Measurements from ENCODE around the gene ARHGEF18.
"Not testable (repeated sequence)": the region's sequence is repeated elsewhere in the genome, so short reads cannot be mapped to it uniquely, and the experiment has no call there.

The ARHGEF18 gene

GRCh38 chr19:7348587-7349230, at the start of gene ARHGEF18:
TSS of gene ARHGEF18 (plus strand) at chr19:7348937. CDS start at chr19:7362891, 13,954 bp downstream.
- peak in 3 of 14 donors; percentile 6 to 31 (median 9) for DNase-seq

DNA sequence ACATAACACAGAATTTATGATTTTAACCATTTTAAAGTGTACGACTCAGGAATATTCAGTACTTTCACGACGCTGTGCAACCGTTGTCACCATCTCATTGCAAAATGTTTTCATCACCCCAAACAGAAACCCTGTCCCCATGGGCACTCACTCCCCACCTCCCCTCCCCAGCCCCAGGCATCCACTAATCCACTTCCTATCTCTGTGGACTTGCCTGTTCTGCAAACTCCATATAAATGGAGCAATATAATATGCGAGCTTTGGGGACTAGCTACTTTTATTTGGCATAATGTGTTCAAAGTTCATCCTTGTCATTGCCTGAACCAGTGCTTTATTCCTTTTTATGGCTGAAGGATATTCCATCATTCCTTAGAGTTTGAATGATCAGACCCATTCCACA, 47.2 kb upstream of the ARHGEF18 start:
- no peak for DNase-seq

- DNase-seq, result no peak
These were observed 45.3 kb upstream of the ARHGEF18 start for GRCh38 chr19:7303470-7303869.

GRCh38 chr19:7304200-7304599, 44.5 kb upstream of the ARHGEF18 start:
- no peak for DNase-seq

DNA sequence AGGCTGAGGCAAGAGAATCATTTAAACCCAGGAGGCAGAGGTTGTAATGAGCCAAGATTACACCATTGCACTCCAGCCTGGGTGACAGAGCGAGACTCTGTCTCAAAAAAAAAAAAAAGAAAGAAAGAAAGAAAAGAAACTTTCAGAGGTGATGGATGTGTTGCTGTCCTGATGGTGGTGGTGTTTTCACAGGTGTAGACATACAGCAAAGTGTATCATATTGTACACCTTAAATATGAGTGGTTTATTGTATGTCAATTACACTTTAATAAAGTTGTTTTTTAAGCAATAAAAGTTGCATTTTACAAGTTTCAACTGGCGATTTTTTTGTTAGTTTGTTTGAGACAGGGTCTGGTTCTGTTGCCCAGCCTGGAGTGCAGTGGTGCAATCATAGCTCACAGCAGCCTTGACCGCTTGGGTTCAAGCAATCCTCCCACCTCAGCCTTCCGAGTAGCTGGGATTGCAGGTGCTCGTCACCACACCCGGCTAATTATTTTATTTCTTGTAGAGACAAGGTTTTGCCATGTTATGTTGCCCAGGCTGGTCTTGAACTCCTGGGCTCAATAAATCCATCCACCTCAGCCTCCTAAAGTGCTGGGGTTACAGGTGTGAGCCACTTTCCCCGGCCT, 41.0 kb upstream of the ARHGEF18 start:
- DNase-seq, result no peak

DNA sequence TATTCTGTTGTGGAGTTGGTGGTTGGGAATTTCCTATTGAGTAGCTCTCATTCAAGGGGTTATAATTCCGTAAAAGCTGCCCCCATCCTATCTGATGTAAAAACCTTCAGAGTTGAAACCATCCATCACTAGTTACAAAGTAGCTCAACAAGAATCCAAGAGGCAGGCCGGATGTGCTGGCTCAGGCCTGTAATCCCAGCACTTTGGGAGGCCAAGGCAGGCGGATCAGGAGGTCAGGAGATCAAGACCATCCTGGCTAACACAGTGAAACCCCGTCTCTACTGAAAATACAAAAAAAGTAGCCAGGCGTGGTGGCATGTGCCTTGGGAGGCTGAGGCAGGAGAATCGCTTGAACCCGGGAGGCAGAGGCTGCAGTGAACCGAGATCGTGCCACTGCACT, 40.4 kb upstream of the ARHGEF18 start:
- DNase-seq, result not testable (repeated sequence)

GRCh38 chr19:7311911-7312310, 36.8 kb upstream of the ARHGEF18 start:
- DNase-seq, result no peak

DNA sequence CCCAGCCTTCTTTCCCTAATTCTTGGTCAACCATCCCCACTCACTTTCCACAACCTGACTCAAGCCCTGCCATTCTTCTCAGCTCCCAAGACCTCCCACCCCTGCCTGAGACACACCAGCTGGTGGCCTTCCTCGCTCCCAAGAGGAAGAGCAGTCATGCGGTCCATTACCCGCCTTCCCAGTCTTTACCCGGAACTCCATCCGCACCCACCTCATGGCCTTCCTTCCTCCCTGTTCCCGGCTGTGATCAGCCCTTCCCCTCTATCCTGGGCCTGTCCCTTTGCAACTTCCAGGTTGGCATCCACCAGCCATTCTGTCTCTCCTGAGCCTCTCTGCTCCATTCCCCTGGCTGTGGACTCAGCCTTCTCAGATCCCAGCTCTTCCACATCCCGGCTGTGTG, 35.9 kb upstream of the ARHGEF18 start:
- no peak for DNase-seq

- no peak for DNase-seq
These were observed 30.6 kb upstream of the ARHGEF18 start for GRCh38 chr19:7318176-7318575.

DNA sequence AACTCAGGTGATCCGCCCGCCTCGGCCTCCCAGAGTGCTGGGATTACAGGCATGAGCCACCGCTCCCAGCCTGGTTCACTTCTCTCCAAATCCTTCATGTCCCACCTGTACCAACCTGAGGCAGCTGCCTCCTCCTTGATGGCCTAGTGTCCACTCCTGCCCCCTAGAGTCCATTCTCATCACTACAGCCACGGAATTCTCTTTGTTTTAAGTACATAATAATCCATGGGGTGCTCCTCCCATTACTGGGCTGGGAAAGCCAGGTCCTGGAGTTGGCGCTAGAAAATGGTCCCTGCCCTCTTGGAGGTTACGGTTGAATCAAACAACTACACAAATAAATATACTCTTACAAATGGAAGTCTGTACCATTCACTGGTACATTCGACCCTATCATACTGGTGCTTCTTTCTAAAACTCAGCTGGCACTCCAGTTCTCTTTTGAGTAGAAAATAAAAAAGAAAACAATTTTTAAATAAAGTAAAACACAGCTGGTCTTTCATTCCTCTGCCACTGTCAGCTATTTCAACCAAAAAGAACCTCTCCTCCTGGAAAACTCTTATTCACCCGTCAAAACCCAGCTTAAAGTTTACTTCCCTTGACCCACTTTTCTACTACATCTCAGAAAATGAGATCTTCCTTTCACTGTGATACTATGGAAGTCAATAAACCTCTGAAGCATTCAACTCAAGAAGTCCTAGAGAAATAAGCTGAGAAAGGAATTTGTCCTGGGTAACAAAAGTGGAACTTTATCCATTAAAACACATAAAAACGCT, 22.4 kb upstream of the ARHGEF18 start:
- no peak for DNase-seq

DNA sequence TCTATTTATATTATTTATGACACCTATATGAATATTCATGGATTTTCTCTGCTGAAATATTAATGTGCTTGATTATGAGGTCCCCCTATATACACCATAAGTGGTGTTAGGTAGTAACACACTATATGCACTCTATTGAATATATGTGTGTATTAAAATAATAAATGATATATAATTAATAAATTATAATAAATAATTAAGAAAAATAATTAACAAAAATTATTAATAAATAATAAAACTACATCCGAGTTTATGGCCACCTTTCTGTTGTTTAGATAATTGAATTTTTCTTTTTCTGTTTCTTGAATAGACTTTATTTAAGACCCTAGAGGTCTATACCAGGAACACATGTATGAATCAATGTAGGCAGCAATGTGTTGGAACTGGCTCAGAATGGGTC, 20.9 kb upstream of the ARHGEF18 start:
- no peak for DNase-seq

GRCh38 chr19:7328647-7329046, 20.1 kb upstream of the ARHGEF18 start:
- DNase-seq, result no peak

DNA sequence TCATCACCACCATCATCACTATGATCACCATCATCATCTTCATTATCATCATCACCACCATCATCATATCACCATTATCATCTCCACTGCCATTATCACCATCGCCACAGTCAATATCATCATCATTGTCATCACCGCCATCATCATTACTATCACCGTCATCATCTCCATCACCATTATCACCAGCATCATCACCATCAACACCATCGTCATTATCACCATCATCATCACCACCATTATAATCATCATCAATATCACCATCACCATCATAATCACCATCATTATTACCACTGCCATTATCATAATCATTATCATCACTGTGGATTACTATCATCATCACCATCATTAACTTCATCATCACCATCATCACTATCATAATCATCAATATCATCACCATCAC, 17.3 kb upstream of the ARHGEF18 start:
- no peak for DNase-seq

DNA sequence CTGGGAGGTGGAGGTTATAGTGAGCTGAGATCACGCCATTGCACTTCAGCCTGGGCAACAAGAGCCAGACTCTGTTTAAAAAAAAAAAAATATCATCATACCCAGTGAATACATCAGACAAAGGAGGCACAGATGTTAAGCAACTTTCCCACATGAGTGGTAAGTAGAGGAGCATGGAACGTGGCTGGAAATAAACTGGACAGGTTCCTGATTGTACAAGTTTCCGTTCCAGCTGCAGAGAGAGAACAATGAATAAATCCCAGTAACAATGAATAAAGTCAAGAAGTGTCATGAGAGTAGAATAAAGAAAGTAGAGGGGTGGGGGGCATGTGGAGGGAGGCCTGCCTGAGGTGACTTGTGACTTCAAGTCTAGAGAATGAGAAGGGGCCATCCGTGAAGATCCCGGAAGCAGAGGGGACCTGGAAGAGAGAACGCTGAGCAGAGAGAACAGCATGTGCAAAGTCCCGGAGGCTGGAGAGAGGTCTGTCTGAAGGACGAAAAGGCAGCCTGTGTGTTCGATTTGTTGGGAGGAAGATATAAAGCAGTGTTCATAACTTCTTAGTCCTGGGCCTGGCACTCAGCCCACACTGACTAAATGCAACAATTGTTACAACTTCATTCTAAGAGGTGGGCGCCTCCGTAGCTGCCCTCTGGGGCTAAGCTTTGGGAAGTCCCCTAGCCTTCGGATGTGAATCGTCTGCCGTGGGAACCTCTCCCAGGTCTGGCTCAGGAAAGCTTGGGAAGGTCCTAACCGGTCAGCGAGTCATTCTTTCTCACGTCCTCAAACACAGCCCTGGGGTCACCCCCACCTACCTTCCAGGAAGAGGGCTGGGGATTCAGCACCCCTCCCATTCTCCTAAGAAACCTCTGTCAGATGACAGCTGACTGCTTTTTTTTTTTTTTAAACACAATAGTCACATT, 15.3 kb upstream of the ARHGEF18 start:
- DNase-seq, result no peak

DNA sequence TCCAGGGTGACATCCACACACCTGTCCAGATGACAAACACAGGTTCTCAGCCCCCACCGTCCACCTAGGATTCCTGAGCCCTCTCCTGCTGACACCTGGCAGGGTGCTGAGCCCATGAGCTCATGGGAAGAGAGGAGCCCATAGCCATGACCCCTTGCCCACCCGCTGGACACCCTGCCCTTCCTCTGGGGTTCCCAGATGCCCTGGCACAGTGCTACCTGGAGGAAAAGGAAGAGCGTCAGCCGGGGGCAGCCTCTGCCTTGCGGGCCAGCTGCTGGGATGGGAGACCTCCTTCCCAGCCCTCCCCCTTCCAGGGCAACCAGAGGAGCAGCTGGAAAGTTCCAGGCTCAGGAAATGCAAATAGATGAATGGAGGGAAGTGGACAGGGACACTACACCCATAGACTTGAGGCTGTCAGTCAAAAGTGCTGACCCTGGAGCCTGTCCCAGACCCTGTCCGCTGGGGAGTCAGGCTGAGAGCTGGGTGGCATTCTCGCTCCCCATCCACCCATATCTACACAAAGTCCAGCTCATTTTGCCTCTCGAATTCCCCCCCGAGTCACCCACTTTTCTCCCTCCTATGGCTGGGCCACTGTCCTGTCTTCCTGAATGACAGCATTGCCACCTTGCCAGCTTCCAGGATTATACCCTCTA, 12.3 kb upstream of the ARHGEF18 start:
- DNase-seq, result no peak

DNA sequence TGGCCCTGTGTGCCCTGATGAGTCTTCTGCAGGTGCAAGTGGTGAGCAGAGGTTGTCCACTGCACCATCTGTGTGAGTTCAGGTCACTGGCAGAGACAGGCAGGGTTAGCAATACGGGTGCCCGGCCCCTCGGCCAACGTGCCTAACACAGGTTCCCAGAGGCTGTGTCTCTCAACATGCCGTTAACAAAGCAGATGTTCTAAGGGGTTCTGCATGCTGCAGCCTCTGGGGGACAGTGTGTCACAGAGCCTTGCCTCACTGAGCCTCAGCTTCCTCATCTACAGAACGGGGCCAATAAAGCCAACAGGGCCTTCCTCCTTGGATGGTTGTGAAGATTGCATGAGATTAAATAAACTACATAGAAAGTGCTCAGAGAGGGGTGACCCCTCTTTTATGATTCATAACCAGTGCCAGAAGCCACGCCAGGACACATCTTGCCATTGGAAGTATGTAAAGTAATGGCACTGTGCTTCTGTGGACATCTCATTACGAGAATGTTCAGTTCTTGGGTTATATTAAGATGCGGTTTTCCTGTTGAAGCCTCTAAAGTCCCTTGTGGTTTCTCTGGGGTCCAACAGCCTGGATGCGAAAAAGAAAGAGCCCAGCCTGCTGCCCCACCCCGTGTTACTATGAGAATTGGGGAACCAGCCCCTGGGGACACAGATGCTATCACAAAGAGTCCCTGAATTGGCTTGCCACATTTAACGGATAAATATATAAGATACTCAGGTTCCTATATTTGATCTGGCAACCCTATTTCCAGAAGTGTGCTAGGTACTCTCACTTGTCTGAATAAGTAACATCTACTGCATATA, 11.2 kb upstream of the ARHGEF18 start:
- peak in 8 of 14 donors; percentile 6 to 55 (median 22) for DNase-seq

GRCh38 chr19:7340959-7341837, 7.5 kb upstream of the ARHGEF18 start:
- peak; percentile 13 to 85 (median 59) for DNase-seq

GRCh38 chr19:7342143-7342542, 6.6 kb upstream of the ARHGEF18 start:
- DNase-seq, result no peak

DNA sequence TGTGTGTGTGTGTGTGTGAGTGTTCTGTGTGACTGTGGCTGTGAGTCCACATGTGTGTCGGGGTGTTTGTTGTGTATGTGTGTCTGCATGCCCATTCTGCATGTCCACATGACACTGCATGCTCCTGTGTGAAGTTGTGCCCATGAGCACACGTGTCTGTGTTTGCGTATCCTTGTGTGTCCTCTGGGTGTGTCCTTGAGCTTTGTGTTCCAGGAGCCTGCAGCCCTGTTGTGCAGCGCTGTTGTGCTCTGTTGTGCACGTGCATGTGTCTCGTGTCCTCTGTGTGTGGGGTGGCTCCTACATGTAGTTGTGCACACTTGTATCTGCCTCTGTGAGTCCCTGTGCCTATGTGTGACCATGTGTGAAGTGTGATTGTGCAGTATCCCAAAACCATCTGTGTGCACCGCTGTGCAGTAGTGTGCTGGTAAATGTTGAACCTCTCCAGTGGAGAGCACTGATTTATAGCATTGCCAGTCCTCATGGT, 2.2 kb upstream of the ARHGEF18 start:
- DNase-seq, result no peak

- DNase-seq, result not testable (repeated sequence)
These were observed 1.7 kb upstream of the ARHGEF18 start for GRCh38 chr19:7346997-7347396.

Data from C1 segment of cervical spinal cord (tissue), 14 donors.